T-helper 2 cell (primary cell): ENCODE measurements around the gene KIF9.
A peak's percentile ranks its signal among the peaks of the same experiment; 100 is the strongest.
"Not testable (repeated sequence)": the region's sequence is repeated elsewhere in the genome, so short reads cannot be mapped to it uniquely, and the experiment has no call there.

Experiments used
- DNase-seq, 5 experiments: peaks; one replicate each; pipeline versions ENCODE4 v3.0.0 to v3.0.0-alpha.2; 2012 to 2022

KIF9 gene

DNA sequence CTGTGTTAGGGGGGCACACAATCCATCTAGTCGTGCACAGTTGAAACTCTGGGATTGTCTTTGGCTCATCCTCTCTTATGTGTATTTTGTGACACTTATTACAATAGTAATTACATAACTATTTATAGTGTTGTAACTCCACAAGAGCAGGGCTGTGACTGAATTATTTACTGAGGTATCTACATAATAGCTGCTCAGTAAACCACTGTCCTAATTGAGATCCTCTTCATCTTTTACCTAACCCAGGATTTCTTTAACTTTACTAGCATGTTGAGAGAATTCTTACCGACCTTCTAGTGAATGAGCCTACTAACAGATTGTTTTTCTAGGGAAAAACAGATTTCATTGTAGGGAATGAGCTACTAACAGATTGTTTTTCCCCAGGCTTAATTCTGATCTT is 11.2 kb upstream of the KIF9 start:
- no peak for DNase-seq

DNA sequence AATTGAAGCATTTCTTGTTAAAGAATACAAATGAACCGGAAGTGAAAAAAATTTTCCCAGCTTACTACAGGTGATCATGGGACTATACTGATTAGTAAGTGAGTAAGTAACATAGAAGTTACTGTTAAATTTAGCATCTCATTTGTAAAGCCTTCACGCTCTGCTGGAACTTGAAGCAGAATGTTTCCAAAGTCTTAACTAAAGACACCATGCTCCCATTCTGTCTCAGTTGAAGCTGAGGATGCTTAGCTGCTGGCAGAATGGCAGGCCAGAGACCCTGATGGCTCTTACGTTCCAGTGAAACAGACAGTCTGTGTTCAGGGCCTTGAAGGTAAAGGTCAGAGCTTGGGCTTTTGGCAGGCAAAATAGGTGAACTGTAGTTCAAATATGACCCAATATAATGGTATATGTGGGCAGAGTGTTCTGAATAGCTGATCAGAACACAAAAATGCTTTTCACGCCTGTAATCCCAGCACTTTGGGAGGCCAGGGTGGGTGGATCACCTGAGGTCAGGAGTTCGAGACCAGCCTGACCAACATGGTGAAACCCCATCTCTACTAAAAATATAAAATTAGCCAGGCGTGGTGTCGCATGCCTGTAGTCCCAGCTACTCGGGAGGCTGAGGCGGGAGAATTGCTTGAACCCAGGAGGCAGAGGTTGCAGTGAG is 9.3 kb upstream of the KIF9 start:
- DNase-seq: not testable (repeated sequence)

DNA sequence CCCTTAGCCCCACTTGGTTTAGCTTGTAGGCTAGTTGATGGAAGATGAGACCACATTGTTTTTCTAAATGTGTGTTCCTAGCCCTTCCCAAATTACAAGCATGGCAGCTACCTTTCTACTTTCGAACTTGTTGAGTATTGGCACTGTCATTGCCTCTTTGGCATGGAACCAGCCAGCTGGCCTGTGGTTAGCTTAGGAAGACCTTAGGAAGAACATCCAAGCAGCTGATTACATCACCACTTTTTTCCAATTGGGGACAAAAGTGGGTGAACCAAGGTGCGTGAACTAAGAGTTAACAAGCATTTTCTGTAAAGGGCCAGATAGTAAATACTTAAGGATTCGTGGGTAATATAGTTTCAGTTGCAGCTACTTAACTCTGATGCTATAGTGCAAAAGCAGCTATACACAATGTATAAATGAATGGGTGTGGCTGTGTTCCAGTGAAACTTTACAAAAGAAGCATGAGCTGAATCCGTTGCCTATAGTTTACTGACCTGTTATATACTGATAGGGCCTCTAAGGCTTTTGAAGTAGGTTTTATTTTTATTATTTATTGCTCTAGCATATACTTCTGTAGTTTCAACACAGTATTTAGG is 8.7 kb upstream of the KIF9 start:
- DNase-seq: no peak

DNA sequence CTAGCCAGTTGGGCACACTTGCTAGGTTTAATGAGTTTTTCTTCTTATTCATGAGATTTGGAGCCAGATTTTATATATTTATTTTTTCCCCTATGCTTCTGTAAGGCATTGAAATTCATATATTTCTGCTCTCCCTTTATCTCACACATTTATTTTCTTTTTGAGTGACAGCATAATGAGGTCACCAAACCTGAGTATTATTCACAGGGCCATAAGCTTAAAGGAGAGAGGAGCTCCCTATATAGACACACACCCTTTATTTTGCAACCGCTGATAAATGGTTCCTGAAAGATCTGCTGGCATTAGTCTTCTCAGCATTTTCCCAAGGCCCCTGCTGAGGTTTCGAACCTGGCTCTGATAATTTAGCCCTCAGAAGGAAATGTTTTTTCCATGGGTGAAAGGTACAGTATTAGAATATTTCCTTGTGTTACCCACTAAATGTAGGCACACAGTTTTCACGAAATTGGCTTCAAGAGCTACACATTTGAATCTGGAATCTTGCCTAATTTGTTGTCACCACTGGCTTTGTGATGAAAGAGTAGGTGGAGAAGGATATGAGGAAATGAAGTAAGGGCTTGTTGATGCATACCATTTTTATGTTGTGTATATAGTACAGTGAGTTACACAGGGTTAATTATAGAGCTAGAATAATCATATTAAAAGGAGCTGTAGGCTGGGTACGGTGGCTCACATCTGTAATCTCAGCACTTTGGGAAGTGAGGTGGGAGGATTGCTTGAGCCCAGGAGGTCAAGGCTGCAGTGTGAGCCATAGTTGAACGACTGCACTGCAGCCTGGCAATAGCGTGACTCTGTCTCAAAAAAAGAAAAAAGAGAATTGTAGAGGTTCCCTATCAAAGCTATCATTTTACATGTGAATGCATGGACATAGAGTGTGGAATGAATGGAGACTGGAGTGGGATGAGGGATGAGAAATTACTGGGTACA is 6.6 kb upstream of the KIF9 start:
- no peak for DNase-seq

DNA sequence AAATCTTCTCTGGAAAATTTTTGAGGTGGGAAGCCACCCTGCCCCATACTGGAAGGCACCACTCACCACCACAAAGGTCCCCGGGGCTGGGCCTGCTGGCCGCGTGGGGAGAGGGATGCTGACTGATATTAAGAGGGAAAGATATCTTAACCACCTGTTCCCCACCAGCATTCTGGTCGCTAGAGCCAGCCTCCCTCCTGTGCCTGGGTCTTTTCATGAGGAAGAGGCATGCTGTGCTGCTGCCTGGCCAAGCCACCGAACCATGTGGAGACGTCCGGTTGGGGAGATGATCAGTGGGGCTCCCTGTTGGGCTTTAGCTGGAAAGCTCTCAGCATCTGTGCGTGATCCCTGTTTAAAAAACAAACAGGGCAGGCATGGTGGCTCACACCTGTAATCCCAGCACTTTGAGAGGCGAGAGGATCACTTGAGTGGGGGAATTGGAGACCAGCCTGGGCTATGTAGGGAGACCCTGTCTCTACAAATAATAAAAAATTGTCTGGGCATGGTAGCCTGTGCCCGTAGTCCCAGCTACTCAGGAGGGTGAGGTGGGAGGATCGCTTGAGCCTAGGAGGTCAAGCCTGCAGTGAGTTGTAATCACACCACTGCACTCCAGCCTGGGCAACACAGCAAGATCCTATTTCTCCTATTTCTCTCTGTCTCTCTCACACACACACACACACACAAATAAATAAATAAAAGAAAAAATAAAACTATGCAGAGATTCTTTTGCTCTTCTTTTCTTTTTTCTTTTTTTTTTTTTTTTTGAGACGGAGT is 1.2 kb upstream of the KIF9 start:
- DNase-seq: peak in 1 of 5 experiments; percentile 32

DNA sequence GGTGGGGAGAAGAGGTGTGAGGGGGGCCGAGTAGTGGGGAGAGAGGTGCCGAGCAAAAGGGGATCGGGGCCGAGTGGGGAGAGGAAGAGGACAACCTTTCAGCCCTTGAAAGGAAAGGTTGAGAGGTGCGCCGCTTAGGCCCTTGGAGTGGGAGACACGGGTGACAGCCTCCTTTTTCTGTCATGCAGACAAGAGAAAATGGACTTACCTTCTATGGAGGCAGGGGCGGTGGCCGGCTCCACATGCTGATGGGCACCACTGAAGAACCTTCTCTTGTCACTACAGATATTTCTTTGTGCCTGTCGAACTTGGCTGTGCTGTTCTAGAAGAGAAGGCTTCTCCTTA is 566 bp upstream of the KIF9 start:
- peak in 2 of 5 experiments; percentile 9 to 15 for DNase-seq

DNA sequence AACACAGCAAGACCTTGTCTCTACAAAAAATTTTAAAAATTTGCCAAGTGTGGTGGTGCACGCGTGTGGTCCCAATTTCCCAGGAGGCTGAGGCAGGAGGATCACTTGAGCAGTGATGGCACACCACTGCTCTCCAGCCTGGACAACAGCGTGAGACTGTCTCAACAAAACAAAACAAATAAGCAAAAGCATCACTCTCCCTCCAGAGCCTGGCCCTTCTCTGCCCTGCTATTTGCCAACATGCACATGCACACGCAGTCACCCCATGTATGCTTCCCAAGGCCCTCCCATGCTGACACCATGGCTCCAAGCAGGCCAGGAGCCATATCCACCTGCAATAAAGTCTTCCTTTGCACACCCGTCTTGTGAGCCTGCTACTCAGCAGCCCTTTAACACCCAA is 2.1 kb downstream of the KIF9 start:
- no peak for DNase-seq

DNA sequence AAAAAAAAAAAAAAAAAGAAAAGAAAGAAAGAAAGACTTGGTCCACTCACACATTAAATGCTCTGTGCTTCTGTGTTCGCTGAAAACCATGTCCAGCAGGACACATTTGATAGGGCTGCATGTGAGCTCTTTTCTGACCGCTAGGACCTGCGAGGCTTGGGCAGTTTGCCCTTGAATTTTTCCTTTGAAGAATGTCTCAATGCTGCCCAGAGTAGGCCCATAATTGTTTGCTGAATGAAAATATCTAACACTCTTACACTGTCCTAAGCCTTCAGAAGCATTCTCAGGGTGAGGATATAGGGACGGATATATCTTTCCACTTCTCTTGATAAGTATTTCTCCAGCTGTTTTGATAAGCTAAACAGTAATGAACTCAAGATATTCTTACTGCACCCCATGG is 6.0 kb downstream of the KIF9 start:
- no peak for DNase-seq

DNA sequence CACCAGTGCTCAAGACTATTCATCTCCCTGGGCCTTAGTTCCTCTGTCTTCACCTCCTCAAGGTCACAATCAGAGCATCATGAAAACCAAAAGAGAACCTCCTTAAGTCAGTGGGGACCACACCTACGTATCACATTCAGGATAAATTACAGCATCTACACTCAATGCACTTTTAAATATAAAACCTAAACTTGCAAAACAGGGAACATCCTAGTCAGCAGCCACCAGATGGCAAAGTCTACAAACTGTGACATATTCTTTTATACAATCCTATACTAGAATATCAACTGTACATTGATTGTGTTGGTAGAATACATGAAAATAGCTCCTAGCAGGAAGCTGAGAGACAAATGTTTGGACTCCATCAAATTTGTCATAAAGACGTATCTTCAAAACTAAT is 7.9 kb downstream of the KIF9 start:
- DNase-seq: no peak

DNA sequence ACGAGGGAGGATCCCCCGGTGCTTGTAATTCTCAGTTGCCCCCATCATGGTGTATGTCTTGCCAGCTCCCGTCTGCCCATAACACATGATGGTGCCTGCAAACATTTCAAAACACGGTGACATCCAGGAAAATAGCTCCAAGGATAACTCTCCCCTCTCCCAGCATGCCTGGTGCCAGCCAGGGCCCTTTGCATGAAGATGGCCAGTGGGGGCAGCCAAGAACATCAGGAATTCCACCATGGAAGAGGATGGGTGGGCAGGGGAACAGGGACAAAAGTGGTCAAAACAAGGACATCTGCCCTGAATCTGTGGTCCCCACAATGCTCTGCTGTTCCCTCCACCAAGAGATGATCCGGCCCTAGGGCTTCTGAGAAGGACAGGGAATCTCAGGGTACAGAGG is 9.0 kb downstream of the KIF9 start:
- DNase-seq: no peak

DNA sequence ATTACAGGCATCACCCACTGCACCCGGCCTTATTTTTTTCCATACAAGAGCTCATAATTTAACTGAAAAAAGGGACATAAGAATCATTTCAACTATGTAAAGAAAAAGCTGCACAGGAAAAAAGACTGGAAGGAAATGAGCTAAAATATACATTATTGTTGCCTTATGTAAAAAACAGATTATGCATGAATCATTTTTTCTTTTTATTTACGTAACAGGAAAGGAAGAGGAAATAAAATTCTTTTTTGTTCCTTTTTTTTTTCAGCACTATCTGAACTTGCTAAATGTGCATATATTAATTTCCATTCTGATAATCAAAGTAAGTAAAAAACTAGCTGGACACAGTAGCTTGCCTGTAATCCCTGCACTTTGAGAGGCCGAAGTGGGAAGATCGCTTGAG is 12.1 kb downstream of the KIF9 start:
- DNase-seq: no peak

DNA sequence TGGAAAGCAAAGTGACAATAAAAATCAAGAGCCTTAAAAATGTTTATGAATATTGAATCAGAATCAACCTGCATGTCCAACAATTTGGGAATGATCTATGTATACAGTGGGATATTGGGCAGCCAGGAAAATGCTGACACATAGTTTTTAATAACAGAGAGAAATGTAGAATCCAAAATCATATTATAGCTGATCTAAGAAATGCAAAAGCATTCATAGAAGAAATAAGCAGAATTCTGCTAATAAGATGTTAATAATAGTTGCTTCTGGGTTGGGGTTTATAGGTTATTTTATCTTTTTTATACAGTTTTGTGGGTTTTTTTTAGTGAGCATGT is 15.1 kb downstream of the KIF9 start:
- no peak for DNase-seq

DNA sequence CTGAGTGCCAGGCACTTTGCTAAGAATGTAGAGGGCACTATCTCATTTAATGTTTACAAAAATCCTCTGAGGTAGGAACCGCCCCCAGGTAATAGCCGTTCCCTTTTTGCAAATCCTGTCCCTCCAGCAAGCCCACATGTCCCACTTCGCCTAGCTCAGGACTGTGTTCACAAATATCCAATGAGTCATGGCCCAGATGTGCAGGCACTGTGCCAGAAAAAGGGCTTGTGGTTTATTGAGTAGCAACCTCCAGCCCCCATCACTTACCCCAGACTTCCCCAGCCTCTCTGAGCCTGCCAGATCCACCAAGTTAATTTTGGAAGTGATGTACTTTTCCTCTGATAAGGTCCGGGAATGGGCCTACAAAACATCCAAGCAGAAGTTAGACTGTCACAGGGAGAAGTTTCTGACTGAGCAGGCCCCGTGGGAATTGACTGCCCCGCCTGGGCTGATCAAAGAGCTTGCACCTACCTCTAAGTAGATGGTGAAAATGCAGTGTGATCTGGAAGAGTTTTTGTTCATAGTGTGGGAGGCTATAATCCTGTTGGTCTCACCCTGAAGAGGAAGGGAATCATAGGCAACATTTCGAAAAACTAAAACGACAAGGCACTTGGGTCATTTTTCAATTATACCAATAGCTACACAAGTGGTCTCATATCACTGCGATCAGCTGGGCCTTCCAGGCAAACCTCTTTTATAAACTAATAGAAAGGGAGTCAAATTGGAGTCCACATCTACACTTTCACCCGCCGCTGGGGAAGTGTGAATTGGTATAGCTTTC is 15.7 kb downstream of the KIF9 start:
- DNase-seq: no peak

DNA sequence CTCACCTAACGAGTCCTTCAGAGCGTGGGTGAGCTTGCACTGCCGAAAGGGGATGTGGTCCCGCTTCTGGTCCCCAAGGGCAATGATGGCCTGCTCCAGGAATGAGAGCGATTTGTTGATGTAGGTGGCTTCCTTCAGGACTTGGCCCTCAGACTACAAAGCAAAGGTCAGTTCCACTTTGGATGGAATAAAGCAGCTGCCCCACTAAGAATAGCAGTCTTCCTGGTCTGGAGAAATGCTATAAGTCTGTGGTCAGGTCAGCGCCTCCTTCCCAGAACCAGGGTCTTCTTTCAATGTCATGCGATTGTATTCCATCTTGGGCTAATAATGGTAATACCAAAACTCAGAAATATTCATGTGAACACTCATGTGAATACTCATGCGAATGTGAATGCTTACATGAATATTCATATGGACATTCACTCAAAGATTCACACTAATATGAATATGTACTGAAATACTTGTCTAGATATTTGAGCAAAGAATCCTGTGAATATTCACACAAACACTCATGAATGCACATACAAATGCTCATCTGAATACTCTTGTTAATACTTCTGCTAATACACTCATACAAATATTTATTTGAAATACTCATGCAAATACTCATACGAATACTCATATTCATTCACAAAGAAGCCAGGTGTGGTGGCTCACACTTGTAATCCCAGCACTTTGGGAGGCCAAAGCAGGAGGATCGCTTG is 16.7 kb downstream of the KIF9 start:
- DNase-seq: no peak

DNA sequence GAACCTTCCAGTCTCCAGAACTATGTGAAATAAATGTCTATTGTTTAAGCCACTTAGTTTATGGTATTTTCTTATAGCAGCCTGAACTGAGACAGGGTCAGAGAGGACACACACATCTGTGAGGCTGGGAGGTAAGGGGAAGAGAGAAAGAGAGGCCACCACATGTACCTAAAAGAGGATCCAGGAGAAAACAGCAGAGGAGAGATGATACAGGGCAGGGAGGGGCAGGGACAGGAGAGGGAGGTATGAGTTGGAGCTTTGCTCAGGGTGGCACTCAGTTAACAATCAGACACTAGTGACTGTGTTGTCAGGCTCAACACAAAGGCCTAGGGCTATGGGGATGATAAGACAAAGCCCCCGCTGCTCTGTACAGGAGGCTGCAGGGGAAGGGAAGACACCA is 17.6 kb downstream of the KIF9 start:
- DNase-seq: no peak

DNA sequence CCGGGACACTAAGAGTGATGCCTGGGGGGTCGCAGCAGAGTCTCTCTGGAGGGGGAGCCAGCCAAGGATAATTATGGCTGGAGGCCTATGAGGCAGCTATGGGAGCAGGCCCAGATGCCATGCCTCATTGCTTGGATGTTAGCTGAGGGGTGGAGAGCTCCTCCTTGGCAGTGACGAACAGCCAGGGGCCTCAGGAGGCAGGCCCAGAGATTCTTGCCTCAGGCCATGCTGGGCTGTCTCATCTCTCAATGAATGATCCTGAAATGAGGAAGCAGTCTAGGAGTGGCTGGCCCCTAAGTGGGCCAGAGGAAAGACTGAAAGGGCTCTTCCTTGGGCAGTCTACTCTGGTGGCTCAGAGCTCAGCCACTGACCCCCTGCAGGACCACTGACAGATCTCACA is 21.3 kb downstream of the KIF9 start:
- no peak for DNase-seq

DNA sequence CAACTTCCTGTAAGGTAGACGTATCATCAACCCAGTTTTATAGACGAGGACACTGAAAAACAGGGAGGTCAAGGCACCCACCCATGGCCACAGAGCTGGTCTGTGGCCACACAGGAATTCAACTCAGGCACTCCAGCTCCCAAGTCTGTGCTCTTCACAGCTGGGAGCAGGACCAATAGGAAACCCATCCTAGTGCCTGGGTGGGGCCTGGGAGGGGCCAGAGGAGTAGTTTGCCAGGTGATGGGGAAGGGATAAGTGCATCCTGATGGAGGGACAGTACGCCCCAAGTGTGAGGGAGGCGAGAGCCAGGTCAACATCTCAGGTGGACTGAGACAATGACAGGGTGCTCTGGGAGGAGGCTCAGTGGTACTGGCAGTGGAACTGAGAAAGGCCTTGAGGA is 22.0 kb downstream of the KIF9 start:
- no peak for DNase-seq

DNA sequence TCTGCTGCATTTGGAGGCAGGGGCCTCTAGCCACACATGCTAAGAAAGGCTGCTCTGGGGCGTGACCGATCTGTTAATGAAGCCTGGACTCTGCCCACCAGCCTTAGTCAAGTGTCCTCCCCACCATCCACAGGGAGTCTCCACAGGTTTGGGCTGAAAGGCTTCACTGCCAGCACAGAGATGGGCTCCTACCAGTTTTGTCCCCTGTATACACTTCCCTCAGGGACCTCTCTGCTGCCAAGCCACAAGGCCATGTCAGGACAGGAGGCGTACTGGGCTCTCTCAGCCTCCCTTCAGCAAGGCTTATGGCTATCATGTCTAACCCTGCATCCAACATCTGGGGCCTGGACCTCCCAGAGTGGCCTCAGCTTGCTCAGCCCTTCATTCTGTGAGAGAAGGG is 23.5 kb downstream of the KIF9 start:
- DNase-seq: no peak

DNA sequence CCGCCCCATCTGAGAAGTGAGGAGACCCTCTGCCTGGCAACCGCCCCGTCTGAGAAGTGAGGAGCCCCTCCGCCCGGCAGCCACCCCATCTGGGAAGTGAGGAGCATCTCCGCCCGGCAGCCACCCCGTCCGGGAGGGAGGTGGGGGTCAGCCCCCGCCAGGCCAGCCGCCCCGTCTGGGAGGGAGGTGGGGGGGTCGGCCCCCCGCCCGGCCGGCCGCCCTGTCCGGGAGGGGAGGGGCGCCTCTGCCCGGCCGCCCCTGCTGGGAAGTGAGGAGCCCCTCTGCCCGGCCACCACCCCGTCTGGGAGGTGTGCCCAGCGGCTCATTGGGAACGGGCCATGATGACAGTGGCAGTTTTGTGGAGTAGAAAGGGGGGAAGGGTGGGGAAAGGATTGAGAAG is 26.3 kb downstream of the KIF9 start:
- DNase-seq: not testable (repeated sequence)

DNA sequence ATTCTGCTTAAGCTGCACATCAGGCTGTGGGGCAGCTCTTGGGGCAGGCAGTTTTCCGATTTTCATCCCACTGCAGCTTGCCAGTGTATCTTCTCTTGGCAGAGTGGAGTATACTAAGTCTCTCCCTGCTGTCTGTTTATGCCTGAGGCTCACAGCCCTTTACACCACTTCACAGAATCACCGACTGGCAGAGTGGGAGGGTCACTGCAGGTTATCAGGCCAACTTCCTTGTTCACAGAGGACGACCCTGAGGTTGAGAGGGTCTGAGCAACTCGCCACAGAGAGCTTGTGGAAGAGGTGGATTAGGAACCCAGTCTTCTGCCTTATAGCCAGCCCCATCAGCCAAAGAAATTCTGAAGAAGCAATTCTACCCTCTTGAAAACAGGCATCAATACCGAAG is 30.9 kb downstream of the KIF9 start:
- no peak for DNase-seq

DNA sequence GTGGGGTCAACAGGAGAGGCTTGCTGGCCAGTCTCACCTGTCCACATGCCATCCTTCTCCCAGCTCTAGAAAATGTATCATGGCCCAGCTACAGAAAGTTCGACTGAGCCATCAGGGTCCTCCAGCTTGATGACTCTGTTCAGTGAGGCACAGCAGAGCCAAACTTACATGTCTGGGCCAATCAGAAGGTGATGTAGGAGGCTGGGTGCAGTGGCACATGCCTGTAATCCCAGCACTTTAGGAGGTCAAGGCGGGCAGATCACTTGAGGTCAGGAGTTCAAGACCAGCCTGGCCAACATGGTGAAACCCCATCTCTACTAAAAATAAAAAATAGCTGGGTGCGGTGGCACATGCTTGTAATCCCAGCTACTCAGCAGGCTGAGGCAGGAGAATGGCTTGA is 31.5 kb downstream of the KIF9 start:
- not testable (repeated sequence) for DNase-seq
